Caki2 (cell line): ENCODE results near the gene IQCE. TPM values are rescaled to one million over a fixed set of nuclear protein-coding genes. Genes with fewer than 3 reads are reported as not detected.
A peak's percentile ranks its signal among the peaks of the same experiment; 100 is the strongest.
"Not testable (repeated sequence)": the region's sequence is repeated elsewhere in the genome, so short reads cannot be mapped to it uniquely, and the experiment has no call there.

ENCODE experiments used
- DNase-seq: peaks from one replicate; pipeline ENCODE4 v3.0.0-alpha.2; 2015; ENCODE audit warnings: low read depth
- in situ Hi-C: cut with HindIII; loops from 2 replicates; pipeline ENCODE4 v1.10.0; 2016; ENCODE audit warnings: low sequenced_read_pairs, low pct_unique_long_range_greater_than_20kb, mixed read lengths
- total RNA-seq: library from RNA; depleted of rRNA; stranded (reverse); fragments of >200 nt; shearing (Covaris generic); gene quantifications from 2 replicates; pipeline ENCODE4 v1.2.3, GENCODE V29; 2014; ENCODE audit warnings: low replicate concordance

Gene IQCE
- total RNA-seq, 1 experiment from 2014 or later, result 32.5 TPM

GRCh38 chr7:2604608-2605174 lies 45.9 kb downstream of the IQCE start:
- DNase-seq, result no peak
- in situ Hi-C loops, result no loop called here

GRCh38 chr7:2605608-2606538 lies 47.1 kb downstream of the IQCE start:
- DNase-seq, result no peak
- in situ Hi-C loops, result no loop called here

GRCh38 chr7:2606539-2606936 lies 47.8 kb downstream of the IQCE start:
- in situ Hi-C loops, result no loop called here
- DNase-seq, result no peak

GRCh38 chr7:2607122-2607922 lies 48.5 kb downstream of the IQCE start:
- in situ Hi-C loops, result no loop called here

GRCh38 chr7:2607923-2608904 lies 49.4 kb downstream of the IQCE start:
- in situ Hi-C loops, result no loop called here
- DNase-seq, result no peak

More at GRCh38 chr7:2607122-2607922, 48.5 kb downstream of the IQCE start:
- no peak for DNase-seq

GRCh38 chr7:2608921-2609411 lies 50.2 kb downstream of the IQCE start:
- in situ Hi-C loops, result no loop called here
- DNase-seq, result peak; percentile 13

- DNase-seq, in situ Hi-C loops: not testable (repeated sequence)
These were observed 50.9 kb downstream of the IQCE start for GRCh38 chr7:2609646-2610045.

- in situ Hi-C loops, result no loop called here
- DNase-seq, result no peak
These were observed 51.7 kb downstream of the IQCE start for GRCh38 chr7:2610466-2610865.

- DNase-seq, result no peak
- in situ Hi-C loops, result no loop called here
These were observed 52.1 kb downstream of the IQCE start for GRCh38 chr7:2610898-2611297.

- DNase-seq, result no peak
- in situ Hi-C loops, result no loop called here
These were observed 52.6 kb downstream of the IQCE start for GRCh38 chr7:2611401-2611800.

- in situ Hi-C loops, result no loop called here
These were observed 53.1 kb downstream of the IQCE start for GRCh38 chr7:2611922-2612321.

GRCh38 chr7:2612445-2613097 lies 53.8 kb downstream of the IQCE start:
- in situ Hi-C loops, result no loop called here
- no peak for DNase-seq

More at GRCh38 chr7:2611922-2612321, 53.1 kb downstream of the IQCE start:
- DNase-seq, result no peak

GRCh38 chr7:2613098-2613930 lies 54.5 kb downstream of the IQCE start:
- DNase-seq, result no peak
- in situ Hi-C loops, result no loop called here

- in situ Hi-C loops, result no loop called here
- DNase-seq, result no peak
These were observed 55.3 kb downstream of the IQCE start for GRCh38 chr7:2613931-2614600.

- in situ Hi-C loops, result no loop called here
- DNase-seq, result no peak
These were observed 56.0 kb downstream of the IQCE start for GRCh38 chr7:2614631-2615330.
